Nasal cavity respiratory epithelium epithelial cell of viscerocranial mucosa (primary cell): ENCODE measurements around the gene PCAT6. TPM values are rescaled to one million over a fixed set of nuclear protein-coding genes. Genes with fewer than 3 reads are reported as not detected.

Experiments used
- total RNA-seq: library from RNA; depleted of rRNA; stranded (reverse); fragments of >200 nt; gene quantifications from 2 replicates; pipeline ENCODE4 v1.2.3, GENCODE V29; 2014

Gene PCAT6
- 0.68 and 1.1 TPM in 2 replicates for total RNA-seq

GRCh38 chr1:202810615-202811295, at the start of gene PCAT6:
Gene PCAT6, plus strand, starts transcription at chr1:202810954.

GRCh38 chr1:202807926-202808757, 2.6 kb upstream of the PCAT6 start, which contains the start of gene KDM5B:
Gene KDM5B, minus strand, starts transcription at chr1:202808421. Its CDS starts 116 bp downstream, at chr1:202808305.

Other genes with a start within 250 kb of the PCAT6 start
- under 0.01 TPM in 2 replicates for gene SYT2, start 100.5 kb upstream of the PCAT6 start, total RNA-seq
- gene KDM5B, start 2.5 kb upstream of the PCAT6 start, total RNA-seq: 91.9 and 191 TPM in 2 replicates
- gene RABIF, start 78.2 kb downstream of the PCAT6 start, total RNA-seq: 6.6 and 8.5 TPM in 2 replicates
- 54.4 and 55.4 TPM in 2 replicates for gene KLHL12, start 116.3 kb downstream of the PCAT6 start, total RNA-seq
- gene ADIPOR1, start 147.4 kb downstream of the PCAT6 start, total RNA-seq: 167 and 244 TPM in 2 replicates
- 103 and 187 TPM in 2 replicates for gene CYB5R1, start 156.3 kb downstream of the PCAT6 start, total RNA-seq
- gene TMEM183A, start 196.4 kb downstream of the PCAT6 start, total RNA-seq: 98.4 and 102 TPM in 2 replicates
- 0.34 and 3.1 TPM in 2 replicates for gene PPFIA4, start 215.5 kb downstream of the PCAT6 start, total RNA-seq